C4-2B (cell line): ENCODE results near the gene MAML1.
A peak's percentile ranks its signal among the peaks of the same experiment; 100 is the strongest.

Experiments
- H3K27ac ChIP-seq: fragments of 450-650 bp; 2 replicates; pipeline ENCODE4 v1.5.1; 2017
- CTCF ChIP-seq: fragments of 450-650 bp; conservative IDR thresholded peaks from 2 replicates; pipeline ENCODE4 v1.5.1; 2017; ENCODE audit warnings: mild to moderate bottlenecking
- ZFX ChIP-seq: fragments of 450-650 bp; IDR thresholded peaks from 2 replicates; pipeline ENCODE4 v1.6.1; 2017

MAML1 gene

GRCh38 chr5:179792612-179793467 lies 60.2 kb downstream of the MAML1 start:
- no peak overlapping the region for H3K27ac ChIP-seq
- TF ChIP-seq ZFX, result no peak
- no peak for TF ChIP-seq CTCF

GRCh38 chr5:179793468-179794139 lies 61.0 kb downstream of the MAML1 start, which contains the start of gene LTC4S:
Gene LTC4S, plus strand, starts transcription at chr5:179793986. Its CDS starts 95 bp downstream, at chr5:179794081.
- TF ChIP-seq CTCF, result no peak
- no peak for TF ChIP-seq ZFX
- peak within 1 kb of the TSS; percentile 88; the same call in 1 of the 2 replicates for H3K27ac ChIP-seq

GRCh38 chr5:179794171-179794570 lies 61.5 kb downstream of the MAML1 start:
- H3K27ac ChIP-seq, result no peak overlapping the region
- TF ChIP-seq CTCF, result no peak
- TF ChIP-seq ZFX, result no peak

GRCh38 chr5:179794575-179794974 lies 62.0 kb downstream of the MAML1 start:
- TF ChIP-seq ZFX (no peak), CTCF (no peak)
- H3K27ac ChIP-seq, result peak overlapping the region; percentile 88; the same call in 1 of the 2 replicates

GRCh38 chr5:179795049-179795862 lies 62.6 kb downstream of the MAML1 start:
- no peak for TF ChIP-seq CTCF
- TF ChIP-seq ZFX, result no peak
- H3K27ac ChIP-seq, result peak overlapping the region; percentile 88

- peak; percentile 96 for TF ChIP-seq ZFX
- peak; percentile 92 for TF ChIP-seq CTCF
- H3K27ac ChIP-seq, result peak overlapping the region; percentile 88
Measured at GRCh38 chr5:179795863-179796833, 63.5 kb downstream of the MAML1 start.
